ENCODE measurements around the gene PGF.

The PGF gene

GRCh38 chr14:74977901-74978385, 22.5 kb upstream of the PGF start:
- no peak for DNase-seq

GRCh38 chr14:74977164-74977900, 21.9 kb upstream of the PGF start:
- DNase-seq, result no peak

- no peak for DNase-seq
Measured at GRCh38 chr14:74976264-74977113, 21.1 kb upstream of the PGF start.

DNA sequence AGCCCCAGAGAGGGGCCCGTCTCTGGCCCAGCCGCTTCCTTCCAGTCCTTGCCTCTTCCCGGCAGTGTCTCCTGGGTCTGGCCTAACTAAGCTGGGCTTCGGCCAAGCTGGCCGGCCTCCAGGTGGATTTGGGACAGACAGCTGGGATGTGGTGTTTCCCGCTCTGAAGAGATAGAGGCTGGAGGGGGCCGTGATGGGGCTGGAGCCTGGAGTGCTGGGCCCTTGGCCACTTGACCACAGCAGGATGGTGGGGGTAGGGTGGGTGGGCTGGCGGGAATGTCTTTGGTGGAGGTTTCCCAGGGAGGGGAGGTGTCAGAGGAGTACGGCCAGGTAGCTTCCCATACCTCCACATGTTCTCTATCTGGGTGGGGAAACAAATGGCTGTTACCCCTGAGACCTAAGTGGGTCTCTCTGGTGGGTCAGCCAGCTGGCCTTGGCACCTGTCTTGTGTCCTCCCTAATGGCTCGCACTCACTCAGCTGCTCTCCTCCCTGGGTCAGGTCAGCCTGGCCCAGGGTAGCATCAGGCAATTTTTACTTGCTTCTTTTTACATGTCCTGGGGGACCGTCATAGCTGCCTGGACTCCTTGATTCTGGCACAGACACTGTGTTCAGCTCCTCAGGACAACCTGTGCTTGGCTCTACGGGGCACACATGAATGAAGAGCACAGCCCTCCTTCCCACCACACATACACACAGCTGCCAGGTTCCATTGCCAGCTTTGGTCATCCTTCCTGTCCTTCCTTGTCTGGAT, 19.8 kb upstream of the PGF start:
- no peak for DNase-seq

- DNase-seq, result no peak
Measured at GRCh38 chr14:74974364-74975058, 19.1 kb upstream of the PGF start.

DNA sequence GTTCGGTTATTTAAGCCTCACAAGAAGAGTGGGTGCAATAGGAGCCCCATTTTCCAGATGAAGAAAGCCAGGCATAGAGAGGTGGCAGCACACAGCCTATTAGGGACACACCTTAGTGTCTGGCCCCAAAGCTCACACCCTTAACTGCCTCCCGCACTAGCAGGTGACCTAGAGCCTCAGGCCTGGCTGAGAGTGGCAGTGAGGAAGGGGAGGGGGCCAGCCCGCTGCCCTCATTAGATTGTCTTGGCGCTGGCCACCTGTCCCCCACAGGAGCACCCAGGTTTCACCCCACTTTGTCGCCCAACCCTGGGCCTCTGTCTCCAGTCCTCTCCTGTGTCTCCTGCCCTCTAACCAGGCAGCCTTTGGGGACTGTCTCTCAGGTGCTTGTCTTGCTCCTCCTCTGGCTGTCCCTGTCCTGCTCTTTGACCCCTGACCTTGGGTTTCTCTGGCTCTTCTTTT, 18.5 kb upstream of the PGF start:
- no peak for DNase-seq

- DNase-seq, result peak; percentile 44
Measured at GRCh38 chr14:74973003-74973653, 17.7 kb upstream of the PGF start.

GRCh38 chr14:74968811-74969210, 13.4 kb upstream of the PGF start:
- DNase-seq, result no peak

GRCh38 chr14:74965486-74966153, 10.2 kb upstream of the PGF start:
- DNase-seq, result no peak

GRCh38 chr14:74964787-74965485, 9.5 kb upstream of the PGF start:
- no peak for DNase-seq

GRCh38 chr14:74963705-74964271, 8.4 kb upstream of the PGF start:
- no peak for DNase-seq

DNA sequence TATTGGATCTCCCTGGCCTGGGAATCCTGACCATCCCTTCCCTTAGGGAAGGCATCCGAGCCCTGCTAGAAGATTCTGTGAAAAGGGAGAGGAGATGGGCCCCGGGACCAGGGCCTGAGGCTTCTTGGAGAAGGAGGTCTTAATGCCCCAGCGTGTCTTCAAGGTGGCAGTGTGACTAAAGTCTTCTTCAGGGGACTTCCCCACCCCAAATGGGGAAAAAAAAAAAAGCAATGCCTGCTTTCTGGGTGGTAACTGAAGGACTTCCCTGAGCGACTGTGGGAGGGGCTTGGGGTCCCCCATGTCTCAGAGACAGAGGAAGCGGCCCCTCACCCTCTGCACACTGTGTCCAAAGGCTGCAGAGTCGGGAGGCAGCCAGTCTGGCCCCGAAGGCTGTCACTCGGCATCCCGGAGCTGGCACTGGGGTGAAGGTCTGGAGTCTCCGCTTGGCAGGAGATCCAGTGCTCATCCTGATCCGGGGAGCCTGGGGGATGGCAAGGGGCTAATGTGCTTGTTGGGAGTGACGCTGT, 7.8 kb upstream of the PGF start:
- DNase-seq, result no peak

DNA sequence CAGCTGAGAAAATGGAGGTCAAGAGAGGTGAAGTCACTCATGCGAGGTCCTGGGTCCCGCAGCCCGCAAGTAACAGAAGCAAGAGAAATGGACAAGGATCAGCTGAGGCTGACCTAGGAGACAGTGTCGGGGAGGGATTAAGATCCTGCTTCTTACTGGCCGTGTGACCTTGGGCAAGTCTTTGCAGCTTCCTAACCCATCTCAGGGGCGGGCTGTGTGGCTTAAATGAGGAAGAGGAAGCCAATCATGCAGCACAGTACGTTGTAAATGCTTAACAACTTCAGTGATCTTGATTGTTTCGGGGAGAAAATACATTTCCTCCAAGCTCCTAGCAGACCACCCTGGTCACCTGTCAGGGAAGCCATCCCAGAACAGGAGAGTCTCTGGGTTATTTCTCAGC, 7.1 kb upstream of the PGF start:
- DNase-seq, result no peak

- no peak for DNase-seq
Measured at GRCh38 chr14:74962046-74962445, 6.6 kb upstream of the PGF start.

DNA sequence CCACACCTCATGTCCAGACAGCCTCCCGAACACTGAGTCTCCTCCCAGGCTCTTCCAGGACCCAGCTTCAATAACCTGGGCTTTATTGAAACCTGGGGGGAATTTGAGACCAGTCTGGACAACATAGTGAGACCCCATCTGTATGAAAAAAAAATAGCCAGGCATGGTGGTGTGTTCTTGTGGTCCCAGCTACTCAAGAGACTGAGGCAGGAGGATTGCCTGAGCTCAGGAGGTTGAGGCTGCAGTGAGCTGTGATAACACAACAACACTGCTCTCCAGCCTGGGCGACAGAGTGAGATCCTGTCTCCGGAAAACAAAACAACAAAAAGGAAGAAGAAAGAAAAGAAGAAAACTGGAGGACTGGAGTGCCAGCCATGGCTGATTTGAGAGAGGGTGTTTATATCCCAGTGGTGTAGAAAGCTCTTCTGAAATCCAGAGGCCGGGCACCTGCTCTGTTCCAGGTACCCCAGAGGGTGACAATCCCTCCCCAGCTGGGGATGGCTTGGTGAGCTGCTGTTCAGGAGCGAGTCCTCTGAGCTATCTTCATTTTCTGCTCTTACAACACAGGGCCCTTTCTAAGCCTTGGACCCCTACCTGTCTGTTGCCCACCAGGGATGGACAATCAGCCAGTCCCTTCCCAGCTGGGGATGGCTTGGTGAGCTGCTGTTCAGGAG, 6.0 kb upstream of the PGF start:
- DNase-seq, result no peak

GRCh38 chr14:74960736-74961135, 5.3 kb upstream of the PGF start:
- no peak for DNase-seq

GRCh38 chr14:74959596-74960180, 4.3 kb upstream of the PGF start:
- DNase-seq, result no peak

DNA sequence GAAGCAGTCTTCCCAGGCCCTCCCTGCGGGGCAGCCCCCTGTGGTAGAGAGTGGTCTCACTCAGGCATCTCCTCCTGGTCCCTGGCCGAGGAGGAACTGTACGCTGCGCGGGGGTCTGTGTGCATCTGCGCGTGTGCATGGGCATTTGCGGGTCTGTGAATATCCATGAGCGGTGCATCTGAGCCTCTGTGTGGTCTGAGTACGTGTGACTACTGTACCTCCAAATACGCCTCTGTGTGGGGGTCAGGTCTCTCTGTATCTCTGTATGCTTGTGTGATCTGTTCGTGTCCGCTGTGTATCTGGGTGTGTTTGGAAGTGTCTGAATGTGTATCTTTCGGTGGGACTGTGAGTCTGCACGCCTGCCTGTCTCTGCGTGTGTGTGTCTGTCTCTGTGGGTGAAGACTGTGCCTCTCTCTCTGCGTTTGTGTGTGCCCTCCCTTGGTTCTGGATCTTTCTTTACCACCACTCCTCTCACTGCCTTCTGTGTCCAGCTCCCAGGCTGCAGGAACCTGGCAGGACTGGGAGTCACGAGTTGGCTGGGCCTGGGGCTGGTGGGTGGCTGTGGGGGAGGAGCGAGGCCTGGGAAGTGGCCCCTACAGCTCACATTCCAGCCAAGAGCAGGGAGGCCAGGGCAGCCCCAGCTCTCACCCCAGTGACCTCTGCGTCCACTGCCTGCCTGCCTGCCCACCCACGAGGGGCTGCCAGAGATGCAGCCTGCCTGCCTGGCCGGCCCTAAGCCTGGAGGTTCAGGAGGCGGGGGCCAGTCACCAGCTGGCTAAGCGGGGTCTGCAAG, 1.1 kb upstream of the PGF start:
- DNase-seq, result no peak

GRCh38 chr14:74956027-74956279, 556 bp upstream of the PGF start:
- DNase-seq, result no peak
